GM21515 (cell line): ENCODE data around the gene STXBP2.

ENCODE experiments used
- ATAC-seq: cut with Tn5 transposase; IDR thresholded peaks from one replicate; pipeline ENCODE4 v1.9.1; 2021; ENCODE audit not compliant: unreplicated experiment

Gene STXBP2

GRCh38 chr19:7648265-7649014 is 11.5 kb downstream of the STXBP2 start:
- ATAC-seq, result no peak

- no peak for ATAC-seq
Observed at GRCh38 chr19:7650148-7650547, 13.2 kb downstream of the STXBP2 start.

- no peak for ATAC-seq
Observed at GRCh38 chr19:7652061-7652641, 15.2 kb downstream of the STXBP2 start.

- ATAC-seq, result no peak
Observed at GRCh38 chr19:7654401-7654800, 17.5 kb downstream of the STXBP2 start.

GRCh38 chr19:7655581-7655980 is 18.7 kb downstream of the STXBP2 start:
- no peak for ATAC-seq

GRCh38 chr19:7657131-7657751 is 20.3 kb downstream of the STXBP2 start:
- no peak for ATAC-seq

GRCh38 chr19:7658219-7658686 is 21.3 kb downstream of the STXBP2 start:
- ATAC-seq, result peak; percentile 66

GRCh38 chr19:7661744-7662538 is 25.0 kb downstream of the STXBP2 start:
- no peak for ATAC-seq

GRCh38 chr19:7662657-7663056 is 25.7 kb downstream of the STXBP2 start:
- no peak for ATAC-seq

- no peak for ATAC-seq
Observed at GRCh38 chr19:7663706-7664105, 26.8 kb downstream of the STXBP2 start.

GRCh38 chr19:7665076-7665475 is 28.2 kb downstream of the STXBP2 start:
- no peak for ATAC-seq

- no peak for ATAC-seq
Observed at GRCh38 chr19:7668842-7669241, 31.9 kb downstream of the STXBP2 start, which contains the start of gene RETN. Gene RETN (plus strand): TSS chr19:7669049. CDS start chr19:7669327, 278 bp downstream.

- ATAC-seq, result no peak
Observed at GRCh38 chr19:7669641-7670040, 32.7 kb downstream of the STXBP2 start.

- ATAC-seq, result no peak
Observed at GRCh38 chr19:7670150-7670783, 33.4 kb downstream of the STXBP2 start.

GRCh38 chr19:7670790-7671189 is 33.9 kb downstream of the STXBP2 start:
- no peak for ATAC-seq

- no peak for ATAC-seq
Observed at GRCh38 chr19:7672522-7672921, 35.6 kb downstream of the STXBP2 start.

GRCh38 chr19:7674010-7675005 is 37.4 kb downstream of the STXBP2 start:
- no peak for ATAC-seq

- no peak for ATAC-seq
Observed at GRCh38 chr19:7676376-7676775, 39.5 kb downstream of the STXBP2 start.

- no peak for ATAC-seq
Observed at GRCh38 chr19:7676854-7677253, 39.9 kb downstream of the STXBP2 start, which contains the start of gene MCEMP1. Gene MCEMP1 (plus strand): TSS chr19:7677090. CDS start chr19:7677121, 31 bp downstream.
